HL-60 (cell line): ENCODE measurements around the gene CASP3.
A peak's percentile ranks its signal among the peaks of the same experiment; 100 is the strongest.

Source experiments
- DNase-seq, 2 experiments: peaks; one replicate each; pipeline ENCODE4 v3.0.0-alpha.2; 2010 to 2020; ENCODE audit warnings: low read depth in 1 of 2, low spot score in 1 of 2
- H3K27ac ChIP-seq: fragments of 250-450 bp; sonication (Bioruptor Pico); replicated peaks from 2 replicates; pipeline ENCODE4 v1.5.1; 2020; ENCODE audit warnings: mild to moderate bottlenecking, moderate library complexity
- H3K27me3 ChIP-seq: fragments of 250-450 bp; sonication (Bioruptor Pico); 2 replicates; pipeline ENCODE4 v1.5.1; 2021; ENCODE audit warnings: mild to moderate bottlenecking, moderate library complexity; ENCODE audit not compliant: insufficient read depth, poor library complexity, severe bottlenecking
- H3K4me3 ChIP-seq: replicated peaks from 2 replicates; pipeline ENCODE4 v1.5.1; 2011; ENCODE audit warnings: mild to moderate bottlenecking, control low read depth, low read length; ENCODE audit not compliant: insufficient read depth
- CTCF ChIP-seq: IDR thresholded peaks from one replicate; pipeline ENCODE4 v1.5.1; 2011; ENCODE audit warnings: low read length, control low read depth, inconsistent platforms; ENCODE audit not compliant: insufficient read depth
- GABPA ChIP-seq: IDR thresholded peaks from 2 replicates; pipeline ENCODE4 v1.6.1; 2012; ENCODE audit warnings: low read depth
- POLR2AphosphoS5 ChIP-seq: IDR thresholded peaks from 2 replicates; pipeline ENCODE4 v1.6.1; 2012; ENCODE audit warnings: low read depth
- REST ChIP-seq: IDR thresholded peaks from 2 replicates; pipeline ENCODE4 v1.6.1; 2012; ENCODE audit warnings: low read depth; ENCODE audit not compliant: insufficient replicate concordance
- SPI1 ChIP-seq: IDR thresholded peaks from 2 replicates; pipeline ENCODE4 v1.6.1; 2012; ENCODE audit warnings: low read depth, mild to moderate bottlenecking, borderline replicate concordance

CASP3 gene

GRCh38 chr4:184688447-184688846 is 39.2 kb upstream of the CASP3 start:
- TF ChIP-seq REST = no peak
- Histone ChIP-seq H3K27me3 (no peaks in the 10 kb centered on the region), H3K4me3 (no peak overlapping the region), H3K27ac (no peak overlapping the region)
- DNase-seq = no peak

GRCh38 chr4:184688005-184688404 is 38.8 kb upstream of the CASP3 start:
- no peak for TF ChIP-seq SPI1
- no peak for TF ChIP-seq GABPA
- no peak for TF ChIP-seq POLR2AphosphoS5
- no peak for TF ChIP-seq CTCF
- TF ChIP-seq REST = no peak
- DNase-seq = no peak
- Histone ChIP-seq H3K27ac (no peak overlapping the region), H3K4me3 (no peak overlapping the region), H3K27me3 (no peaks in the 10 kb centered on the region)

- H3K27ac ChIP-seq = peak overlapping the region; percentile 86
- no peak overlapping the region for H3K4me3 ChIP-seq
- no peaks in the 10 kb centered on the region for H3K27me3 ChIP-seq
- peak; percentile 50 to 96 for DNase-seq
- TF ChIP-seq GABPA (no peak), POLR2AphosphoS5 (peak; percentile 89), REST (no peak), CTCF (no peak), SPI1 (peak; percentile 53; the same call in 1 of the 2 replicates)
These were observed 35.4 kb upstream of the CASP3 start for GRCh38 chr4:184684491-184685189.
